AG09309 (cell line): ENCODE measurements around the gene MRM1.

ENCODE experiments used
- DNase-seq: peaks from one replicate; pipeline ENCODE4 v3.0.0-alpha.2; 2010; ENCODE audit warnings: low read depth
- H3K4me3 ChIP-seq: 2 replicates; pipeline ENCODE4 v1.5.1; 2011; ENCODE audit warnings: mild to moderate bottlenecking, low read depth, low read length, moderate library complexity; ENCODE audit not compliant: control insufficient read depth
- TF ChIP-seq, protein P1 (sequence below): IDR thresholded peaks from 2 replicates; pipeline ENCODE4 v1.5.1; 2011; ENCODE audit warnings: mild to moderate bottlenecking, low read depth, low read length, inconsistent platforms; ENCODE audit not compliant: insufficient read depth, control insufficient read depth; ENCODE audit errors: missing control alignments

Gene MRM1

DNA sequence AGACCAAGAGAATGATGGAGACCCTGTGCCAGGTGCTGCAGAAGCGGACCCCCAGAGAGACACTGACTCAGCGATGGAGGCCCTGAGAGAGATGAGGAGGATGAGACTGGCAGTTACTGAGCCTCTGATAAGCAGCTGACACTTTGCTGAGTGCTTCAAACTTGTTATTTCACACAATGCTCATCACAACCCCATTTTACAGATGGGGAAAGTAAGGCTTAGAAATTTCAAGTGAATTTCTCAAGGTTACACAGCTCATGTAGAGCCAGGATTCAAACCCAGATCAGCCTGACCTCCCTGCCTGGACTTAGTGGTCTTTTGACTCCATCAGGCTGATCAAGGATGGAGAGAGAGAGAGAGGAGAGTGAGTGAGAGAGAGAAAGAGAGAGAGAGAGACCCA, 27.2 kb downstream of the MRM1 start:
- TF ChIP-seq, protein P1, sequence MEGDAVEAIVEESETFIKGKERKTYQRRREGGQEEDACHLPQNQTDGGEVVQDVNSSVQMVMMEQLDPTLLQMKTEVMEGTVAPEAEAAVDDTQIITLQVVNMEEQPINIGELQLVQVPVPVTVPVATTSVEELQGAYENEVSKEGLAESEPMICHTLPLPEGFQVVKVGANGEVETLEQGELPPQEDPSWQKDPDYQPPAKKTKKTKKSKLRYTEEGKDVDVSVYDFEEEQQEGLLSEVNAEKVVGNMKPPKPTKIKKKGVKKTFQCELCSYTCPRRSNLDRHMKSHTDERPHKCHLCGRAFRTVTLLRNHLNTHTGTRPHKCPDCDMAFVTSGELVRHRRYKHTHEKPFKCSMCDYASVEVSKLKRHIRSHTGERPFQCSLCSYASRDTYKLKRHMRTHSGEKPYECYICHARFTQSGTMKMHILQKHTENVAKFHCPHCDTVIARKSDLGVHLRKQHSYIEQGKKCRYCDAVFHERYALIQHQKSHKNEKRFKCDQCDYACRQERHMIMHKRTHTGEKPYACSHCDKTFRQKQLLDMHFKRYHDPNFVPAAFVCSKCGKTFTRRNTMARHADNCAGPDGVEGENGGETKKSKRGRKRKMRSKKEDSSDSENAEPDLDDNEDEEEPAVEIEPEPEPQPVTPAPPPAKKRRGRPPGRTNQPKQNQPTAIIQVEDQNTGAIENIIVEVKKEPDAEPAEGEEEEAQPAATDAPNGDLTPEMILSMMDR = no peak
- no peak overlapping the region for H3K4me3 ChIP-seq
- no peak for DNase-seq

DNA sequence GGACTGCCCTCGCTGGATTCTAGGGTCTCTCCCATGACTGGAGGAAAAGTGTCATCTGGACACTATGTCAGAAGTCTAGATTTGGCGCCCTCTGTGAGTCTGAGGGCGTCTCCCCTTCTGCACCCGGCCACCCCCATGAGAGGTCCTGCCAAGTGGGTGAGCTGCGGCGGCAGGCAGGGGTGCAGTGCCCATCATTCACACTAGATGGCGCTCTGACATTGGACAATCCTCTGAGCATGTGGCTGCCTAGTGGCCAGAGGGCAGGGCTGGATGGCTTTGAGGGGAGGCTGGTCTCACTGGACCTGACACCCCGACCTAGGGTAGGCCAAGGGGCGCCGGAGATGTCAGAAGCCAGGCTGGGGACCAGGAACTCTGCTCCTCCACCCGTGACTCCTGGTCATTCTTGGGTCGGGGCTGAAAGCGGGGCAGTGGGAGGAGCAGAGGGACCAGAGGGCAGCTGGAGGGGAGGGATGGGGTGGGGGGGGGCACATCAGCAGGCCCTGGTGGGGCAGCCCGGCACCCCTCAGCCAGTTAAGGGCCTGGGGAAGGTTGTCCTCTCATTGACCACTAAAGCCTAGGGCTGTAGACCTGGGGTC, 28.0 kb downstream of the MRM1 start:
- no peak overlapping the region for H3K4me3 ChIP-seq
- TF ChIP-seq, protein P1 = peak; percentile 98
- peak; percentile 11 for DNase-seq

- no peak overlapping the region for H3K4me3 ChIP-seq
- no peak for DNase-seq
- TF ChIP-seq, protein P1 = no peak
Observed at GRCh38 chr17:36629970-36630502, 28.7 kb downstream of the MRM1 start.

DNA sequence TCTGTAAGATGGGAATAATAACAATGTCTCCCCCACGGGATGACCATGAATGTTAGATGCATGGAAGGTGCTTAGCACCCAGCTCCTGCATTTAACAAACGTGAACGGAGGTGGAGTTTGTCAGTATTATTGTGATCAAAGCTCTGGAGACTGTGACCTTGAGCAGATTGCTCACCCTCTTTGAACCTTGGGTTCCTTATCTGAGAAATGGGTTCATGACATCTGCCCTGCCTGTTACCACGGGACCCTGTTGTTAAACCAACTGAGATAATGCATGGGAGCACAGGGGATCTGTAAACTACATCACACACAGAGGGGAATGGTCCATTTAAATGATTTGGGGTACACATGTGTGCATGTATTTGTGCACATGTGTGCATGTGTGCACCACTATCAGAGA, 29.6 kb downstream of the MRM1 start:
- no peak for DNase-seq
- TF ChIP-seq, protein P1 = no peak
- no peak overlapping the region for H3K4me3 ChIP-seq

GRCh38 chr17:36632916-36633771, 31.8 kb downstream of the MRM1 start:
- TF ChIP-seq, protein P1 = no peak
- DNase-seq = no peak

DNA sequence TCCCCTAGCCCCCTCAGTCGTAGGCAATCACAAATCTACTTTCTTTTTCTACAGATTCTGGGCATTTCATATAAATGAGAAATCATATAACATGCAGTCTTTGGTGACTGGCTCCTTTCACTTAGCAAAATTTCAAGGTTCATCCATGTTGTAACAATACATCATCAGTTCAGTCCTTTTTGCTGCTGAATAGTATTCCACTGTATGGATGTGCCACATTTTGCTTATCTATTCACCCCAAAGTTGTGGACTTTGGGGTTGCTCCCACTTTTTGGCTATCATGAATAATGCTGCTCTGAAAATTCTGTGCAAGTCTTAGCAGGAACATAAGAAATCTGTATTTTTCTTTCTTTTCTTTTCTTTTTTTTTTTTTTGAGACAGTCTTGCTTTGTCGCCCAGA, 39.0 kb downstream of the MRM1 start:
- no peak overlapping the region for H3K4me3 ChIP-seq
- DNase-seq = no peak
- TF ChIP-seq, protein P1 = no peak

More at GRCh38 chr17:36632916-36633771, 31.8 kb downstream of the MRM1 start:
- H3K4me3 ChIP-seq = no peak overlapping the region
